ENCODE results near the gene CTH.

DNA sequence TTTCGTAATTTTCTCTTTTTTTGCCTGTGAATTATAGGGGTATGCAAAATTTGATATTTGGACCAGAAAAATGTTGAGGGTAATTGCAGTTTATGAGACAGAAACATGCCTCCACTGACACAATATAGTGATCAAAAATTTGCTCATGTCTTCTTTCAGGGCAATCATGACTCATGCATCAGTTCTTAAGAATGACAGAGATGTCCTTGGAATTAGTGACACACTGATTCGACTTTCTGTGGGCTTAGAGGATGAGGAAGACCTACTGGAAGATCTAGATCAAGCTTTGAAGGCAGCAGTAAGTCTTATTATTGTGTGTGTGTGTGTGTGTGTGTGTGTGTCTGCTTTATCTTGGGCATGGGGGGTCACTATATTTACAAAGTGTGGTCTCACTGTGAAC lies 27.5 kb downstream of the CTH start:
- no peak for TF ChIP-seq CTCF (conservative IDR thresholded peaks at IDR 0.05)
- no peak for TF ChIP-seq EZH2 (IDR thresholded peaks at IDR 0.05; ENCODE audit: low read depth)
